PC-3 (cell line): ENCODE measurements around the gene RND1.

Source experiments
- EZH2phosphoT487 ChIP-seq: fragments of 300-600 bp; sonication (generic); IDR thresholded peaks from 2 replicates; pipeline ENCODE4 v1.6.1; 2018; ENCODE audit warnings: mild to moderate bottlenecking, antibody characterized with exemption, low read length, borderline replicate concordance
- TF ChIP-seq, protein P1 (sequence below): fragments of 300-600 bp; sonication (generic); conservative IDR thresholded peaks from 2 replicates; pipeline ENCODE4 v1.5.1; 2017; ENCODE audit warnings: antibody characterized with exemption, low read depth, mild to moderate bottlenecking, low read length

DNA sequence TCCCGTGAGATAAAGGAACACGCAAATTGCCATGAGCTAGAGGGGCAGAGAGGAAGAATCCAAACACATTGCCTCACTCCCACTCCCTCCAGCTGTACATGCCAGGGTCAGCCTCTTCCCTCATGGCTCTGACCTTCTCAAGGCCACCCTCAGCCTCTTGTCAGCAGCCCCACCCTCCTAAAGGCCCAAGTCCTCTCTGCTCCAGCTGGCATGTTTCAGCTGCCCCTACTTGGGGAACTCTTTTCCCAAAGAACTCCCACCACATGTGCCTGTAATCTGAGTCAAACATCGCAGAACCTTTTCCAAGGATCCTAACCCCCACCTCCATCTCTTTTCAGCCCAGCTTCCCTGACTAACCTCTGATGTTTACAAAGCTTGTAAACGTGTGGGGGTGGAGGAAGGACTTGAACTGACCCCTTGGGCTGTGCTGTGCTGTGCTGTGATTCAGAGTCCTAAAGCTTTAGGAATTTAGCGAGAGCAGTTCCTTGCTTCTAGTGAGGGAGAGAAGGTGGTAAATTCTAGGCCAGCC is 54.7 kb downstream of the RND1 start:
- TF ChIP-seq, protein P1, sequence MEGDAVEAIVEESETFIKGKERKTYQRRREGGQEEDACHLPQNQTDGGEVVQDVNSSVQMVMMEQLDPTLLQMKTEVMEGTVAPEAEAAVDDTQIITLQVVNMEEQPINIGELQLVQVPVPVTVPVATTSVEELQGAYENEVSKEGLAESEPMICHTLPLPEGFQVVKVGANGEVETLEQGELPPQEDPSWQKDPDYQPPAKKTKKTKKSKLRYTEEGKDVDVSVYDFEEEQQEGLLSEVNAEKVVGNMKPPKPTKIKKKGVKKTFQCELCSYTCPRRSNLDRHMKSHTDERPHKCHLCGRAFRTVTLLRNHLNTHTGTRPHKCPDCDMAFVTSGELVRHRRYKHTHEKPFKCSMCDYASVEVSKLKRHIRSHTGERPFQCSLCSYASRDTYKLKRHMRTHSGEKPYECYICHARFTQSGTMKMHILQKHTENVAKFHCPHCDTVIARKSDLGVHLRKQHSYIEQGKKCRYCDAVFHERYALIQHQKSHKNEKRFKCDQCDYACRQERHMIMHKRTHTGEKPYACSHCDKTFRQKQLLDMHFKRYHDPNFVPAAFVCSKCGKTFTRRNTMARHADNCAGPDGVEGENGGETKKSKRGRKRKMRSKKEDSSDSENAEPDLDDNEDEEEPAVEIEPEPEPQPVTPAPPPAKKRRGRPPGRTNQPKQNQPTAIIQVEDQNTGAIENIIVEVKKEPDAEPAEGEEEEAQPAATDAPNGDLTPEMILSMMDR, result no peak
- TF ChIP-seq EZH2phosphoT487, result no peak
